T follicular helper cell (primary cell): Measurements from ENCODE around the gene LRRFIP1.

Experiments used
- DNase-seq: peaks from one replicate; pipeline ENCODE4 v3.0.0-alpha.2; 2020; ENCODE audit warnings: low read depth

The LRRFIP1 gene

GRCh38 chr2:237640493-237640998 is 13.2 kb downstream of the LRRFIP1 start:
- no peak for DNase-seq

DNA sequence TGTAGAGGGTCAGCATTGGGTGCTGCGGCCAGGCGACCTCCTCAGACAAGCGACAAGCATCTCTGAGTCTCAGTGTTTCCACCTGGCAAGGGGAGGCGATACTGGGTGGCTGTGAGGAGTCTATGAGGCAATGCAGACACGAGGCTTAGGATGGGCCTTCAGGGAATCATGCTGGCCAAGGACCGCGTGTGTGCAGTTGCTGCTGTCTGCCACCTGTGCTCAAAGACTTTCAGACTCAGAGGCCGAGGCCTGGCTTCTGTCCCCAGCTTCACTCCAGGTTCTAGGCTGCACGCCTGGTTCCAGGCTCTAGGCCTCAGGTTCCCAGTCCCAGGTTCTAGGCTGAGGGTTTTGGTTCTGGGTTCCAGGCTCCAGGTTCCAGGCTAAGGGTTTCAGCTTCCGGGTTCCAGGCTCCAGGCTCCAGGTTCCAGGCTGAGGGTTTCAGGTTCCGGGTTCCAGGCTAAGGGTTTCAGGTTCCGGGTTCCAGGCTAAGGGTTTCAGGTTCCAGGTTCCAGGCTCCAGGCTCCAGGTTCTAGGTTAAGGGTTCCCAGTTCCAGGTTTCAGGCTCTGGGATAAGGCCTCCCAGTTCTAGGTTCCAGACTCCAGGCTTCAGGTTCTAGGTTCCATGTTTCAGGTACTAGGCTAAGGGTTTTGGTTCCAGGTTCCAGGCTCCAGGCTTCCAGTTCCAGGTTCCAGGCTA is 14.8 kb downstream of the LRRFIP1 start:
- no peak for DNase-seq

DNA sequence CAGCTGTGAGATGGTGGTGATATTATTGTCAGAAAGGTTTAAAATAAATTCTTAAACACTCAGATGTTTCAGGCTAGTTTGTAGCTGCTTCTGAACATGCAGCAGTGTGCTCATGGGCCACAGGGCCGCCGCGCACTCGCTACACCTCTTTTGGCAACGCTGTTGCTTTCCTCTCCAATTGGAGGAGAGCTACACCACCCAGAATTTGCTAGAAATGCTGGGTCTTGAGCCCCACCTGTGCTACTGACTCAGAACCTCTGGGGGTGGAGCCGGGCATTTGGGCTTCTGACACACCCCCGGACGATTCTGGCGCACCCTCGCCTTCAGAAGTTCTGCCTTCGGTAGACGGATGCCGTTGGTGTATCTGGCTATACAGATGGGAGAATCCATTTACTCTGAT is 15.7 kb downstream of the LRRFIP1 start:
- DNase-seq, result no peak

DNA sequence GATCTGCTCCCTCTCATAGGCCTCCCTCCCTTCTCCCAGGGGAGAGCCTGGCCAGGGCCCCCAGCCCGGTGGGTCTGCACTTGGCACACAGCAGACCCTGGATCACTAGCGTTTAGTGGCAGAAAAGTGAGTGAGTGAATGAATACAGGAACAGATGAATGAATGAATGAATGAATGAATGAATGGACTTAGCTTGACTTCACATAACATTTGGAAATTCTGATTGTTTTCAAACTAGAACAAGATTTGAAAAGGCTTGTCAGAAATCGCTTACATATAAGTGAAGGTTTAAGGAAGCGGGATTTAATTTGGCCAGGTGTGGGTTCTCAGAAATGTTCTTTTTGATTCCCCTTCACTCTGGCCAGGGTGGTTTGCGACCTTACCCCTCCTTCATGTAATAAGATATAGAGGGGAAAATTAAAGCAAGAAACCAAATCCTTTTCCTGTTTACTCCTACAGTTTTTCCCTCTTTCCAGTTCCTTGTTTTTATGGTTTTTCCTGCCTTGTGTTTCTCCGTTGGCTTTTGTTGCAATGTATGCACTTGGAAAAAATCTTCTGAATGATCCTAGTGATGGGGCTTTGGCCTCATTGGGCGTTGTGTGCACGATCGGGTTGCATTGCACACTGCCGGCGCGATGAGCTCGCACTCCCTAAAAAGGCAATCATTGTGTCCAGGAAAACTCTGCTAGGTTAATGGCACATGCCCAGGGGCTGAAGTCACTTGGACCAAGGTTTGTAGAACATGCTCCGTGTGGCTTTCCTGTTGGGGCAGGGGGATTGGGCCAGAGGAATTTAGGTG is 16.4 kb downstream of the LRRFIP1 start:
- DNase-seq, result no peak

DNA sequence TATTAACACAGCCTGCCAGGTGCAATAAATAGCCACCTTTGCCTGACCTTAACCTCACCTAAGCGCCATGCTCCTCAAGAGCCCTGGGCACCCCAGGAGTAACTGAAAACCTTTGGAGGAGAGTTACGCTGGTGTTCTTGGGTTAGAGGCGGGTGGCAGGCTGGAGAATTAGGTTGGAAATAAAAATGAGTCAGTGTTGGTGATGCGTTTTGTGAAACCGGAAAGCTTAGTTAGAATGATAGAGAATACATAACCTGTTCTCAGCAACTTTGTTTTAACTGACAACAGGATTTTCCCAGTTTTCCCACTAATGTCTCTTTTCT is 17.0 kb downstream of the LRRFIP1 start:
- no peak for DNase-seq

GRCh38 chr2:237645261-237645660 is 17.9 kb downstream of the LRRFIP1 start:
- DNase-seq, result no peak

GRCh38 chr2:237647176-237648015 is 20.0 kb downstream of the LRRFIP1 start:
- DNase-seq, result no peak

DNA sequence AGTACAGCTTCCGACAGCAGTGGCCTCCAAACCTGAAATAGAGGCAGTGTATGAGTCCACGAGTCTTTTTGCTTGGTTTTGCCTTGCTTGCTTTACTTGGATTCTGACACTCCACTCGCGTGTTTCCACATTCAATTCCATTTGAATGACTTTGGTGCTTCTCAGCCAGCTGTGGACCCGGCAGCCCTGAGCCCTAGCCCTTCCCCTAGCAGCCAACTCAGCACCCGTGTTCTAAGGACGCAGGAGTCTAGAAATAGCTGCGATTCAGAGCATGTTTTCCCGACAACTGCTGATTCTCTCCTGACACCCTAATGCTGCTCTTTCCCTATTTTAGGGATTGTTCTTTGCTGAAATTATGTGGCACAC is 20.6 kb downstream of the LRRFIP1 start:
- no peak for DNase-seq

GRCh38 chr2:237649541-237650454 is 22.4 kb downstream of the LRRFIP1 start:
- no peak for DNase-seq

DNA sequence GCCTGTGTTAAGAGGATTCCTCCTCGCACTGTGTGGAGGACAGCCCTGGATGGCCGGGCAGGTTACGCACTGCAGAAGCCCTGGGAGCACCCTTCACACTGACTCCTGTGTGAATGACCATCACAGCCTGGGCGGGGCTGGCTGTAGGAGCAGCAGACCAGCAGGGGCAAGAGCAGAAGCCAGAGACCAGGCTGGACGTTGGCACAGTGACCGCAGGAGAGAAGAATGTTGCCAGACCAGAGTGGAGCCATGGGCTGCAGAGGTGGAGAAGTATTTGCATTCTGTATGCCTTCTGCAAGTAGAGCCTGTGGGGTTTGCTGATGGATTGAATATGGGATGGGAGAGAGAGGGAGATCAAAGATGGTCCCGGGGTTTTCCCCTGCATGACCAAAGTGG is 23.1 kb downstream of the LRRFIP1 start:
- DNase-seq, result no peak

DNA sequence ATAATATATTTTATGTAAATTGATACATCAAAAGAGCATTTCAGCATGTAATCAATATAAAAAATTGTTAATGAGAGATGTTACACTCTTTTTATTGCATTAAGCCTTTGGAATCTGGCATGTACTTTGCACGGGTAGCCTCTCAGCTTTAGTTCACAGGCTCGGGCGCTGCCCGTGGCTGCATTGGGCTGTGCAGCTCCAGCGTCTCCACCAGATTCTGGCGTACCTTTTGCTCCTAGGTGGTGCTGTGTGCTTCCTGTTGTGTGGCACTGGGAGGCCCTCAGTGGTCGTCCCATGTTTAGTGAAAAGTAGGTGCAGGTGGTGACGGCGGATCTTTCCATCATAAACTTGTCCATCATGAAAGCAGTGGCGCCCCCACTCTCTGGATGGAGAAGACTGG is 24.4 kb downstream of the LRRFIP1 start:
- no peak for DNase-seq

DNA sequence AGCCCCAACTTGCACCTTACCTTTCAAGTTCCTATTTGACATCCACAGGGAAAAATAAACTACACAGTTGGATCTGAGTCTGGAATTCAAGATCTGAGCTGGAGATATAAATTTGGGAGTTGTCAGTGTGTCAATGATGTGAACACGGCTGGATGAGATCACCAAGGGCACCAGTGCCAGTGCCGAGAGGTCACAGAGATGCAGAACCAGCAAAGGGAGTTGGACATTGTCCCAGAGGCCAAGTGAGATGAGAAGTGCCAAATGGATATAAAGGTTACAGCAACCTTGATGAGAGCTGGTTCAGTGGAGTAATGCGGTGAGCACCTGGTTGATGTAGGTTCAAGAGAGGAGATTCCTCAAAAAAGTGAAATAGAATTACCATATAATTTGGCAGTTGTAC is 24.8 kb downstream of the LRRFIP1 start:
- DNase-seq, result no peak

- DNase-seq, result no peak
Measured at GRCh38 chr2:237652854-237653253, 25.5 kb downstream of the LRRFIP1 start.

DNA sequence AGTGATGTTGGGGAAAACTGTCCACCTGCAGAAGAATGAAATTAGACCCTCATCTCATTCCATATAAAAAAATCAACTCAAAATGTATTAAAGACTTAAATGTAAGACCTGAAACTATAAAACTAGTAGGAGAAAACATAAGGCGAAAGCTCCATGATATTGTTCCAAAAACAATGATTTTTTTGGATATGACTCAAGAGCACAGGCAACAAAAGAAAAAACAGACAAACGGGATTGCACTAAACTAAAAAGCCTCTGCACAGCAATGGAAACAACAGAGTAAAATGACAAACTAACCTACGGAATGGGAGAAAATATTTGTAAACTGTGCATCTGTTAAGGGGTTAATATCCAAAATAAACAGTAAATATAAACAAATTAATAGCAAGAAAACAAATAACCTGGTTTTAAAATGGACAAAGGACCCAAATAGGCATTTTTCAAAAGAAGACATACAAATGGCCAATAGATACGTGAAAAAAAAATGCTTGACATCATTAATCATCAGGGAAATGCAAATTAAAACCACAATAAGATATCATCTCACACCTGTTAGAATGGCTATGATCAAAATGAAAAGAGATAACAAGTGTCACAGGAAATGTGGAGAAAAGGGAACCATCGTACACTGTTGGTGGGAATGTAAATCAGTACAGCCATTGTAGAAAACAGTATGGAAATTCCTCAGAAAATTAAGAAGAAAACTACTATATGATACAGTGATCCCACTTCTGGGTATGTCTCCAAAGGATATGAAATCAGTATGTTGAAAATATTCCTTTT is 26.6 kb downstream of the LRRFIP1 start:
- DNase-seq, result no peak

- no peak for DNase-seq
Measured at GRCh38 chr2:237657063-237657462, 29.7 kb downstream of the LRRFIP1 start.

DNA sequence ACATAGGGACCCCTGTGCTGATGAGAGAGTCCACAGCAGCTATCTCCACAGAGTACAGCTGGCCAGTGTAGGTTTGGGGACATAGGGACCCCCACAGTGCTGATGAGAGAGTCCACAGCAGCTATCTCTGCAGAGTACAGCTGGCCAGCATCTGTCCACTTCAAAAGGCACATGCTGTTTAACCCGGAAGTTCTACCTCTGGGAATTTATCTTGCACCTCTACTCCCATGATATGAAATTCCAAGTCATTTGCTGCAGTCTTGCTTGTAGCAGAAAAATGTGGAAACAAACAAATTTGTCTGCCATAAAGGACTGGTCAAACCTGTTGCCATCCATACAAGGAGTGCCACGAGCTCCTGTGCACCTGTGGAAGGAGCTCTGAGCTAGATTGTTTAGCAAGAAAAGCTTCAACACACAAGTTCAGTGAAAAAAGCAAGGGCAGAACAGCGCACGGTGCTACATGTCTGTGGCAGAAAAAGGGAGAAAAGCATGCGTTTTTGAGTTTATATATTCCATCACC is 33.1 kb downstream of the LRRFIP1 start:
- no peak for DNase-seq

DNA sequence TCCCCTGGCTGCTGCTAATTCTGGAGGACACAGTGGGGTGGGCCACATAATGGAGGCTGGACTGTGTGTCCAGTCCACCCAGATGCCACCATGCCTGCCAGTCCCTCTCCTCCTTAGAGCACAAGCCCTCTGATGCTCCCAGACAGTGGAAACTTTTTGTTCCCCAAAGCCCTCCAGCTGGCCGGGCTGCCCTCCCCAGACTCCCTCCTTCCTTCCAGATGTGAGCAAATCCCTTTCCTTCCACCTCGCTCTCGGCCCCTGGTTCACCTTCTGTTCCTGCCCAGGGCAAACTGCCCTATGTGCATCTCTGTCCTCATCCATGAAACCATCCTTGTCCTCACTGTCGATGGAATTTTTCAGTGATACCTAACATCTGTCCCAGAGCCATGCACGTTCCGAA is 33.9 kb downstream of the LRRFIP1 start:
- DNase-seq, result no peak

- DNase-seq, result no peak
Measured at GRCh38 chr2:237661799-237662328, 34.5 kb downstream of the LRRFIP1 start.

GRCh38 chr2:237662671-237663093 is 35.3 kb downstream of the LRRFIP1 start:
- DNase-seq, result peak; percentile 15

- DNase-seq, result no peak
Measured at GRCh38 chr2:237663517-237664110, 36.2 kb downstream of the LRRFIP1 start.
